DMS 273 treated with DMSO at 0.1 percent for 48 hours (cell line): ENCODE measurements around the gene MIPEP.

ENCODE experiments used
- DNase-seq: peaks from one replicate; lab custom pipeline; 2025; lab: John Stamatoyannopoulos, UW

Gene MIPEP

GRCh38 chr13:23715092-23715761, 174.0 kb downstream of the MIPEP start:
- DNase-seq: no peak

GRCh38 chr13:23714672-23715071, 174.5 kb downstream of the MIPEP start:
- no peak for DNase-seq

GRCh38 chr13:23711355-23711754, 177.8 kb downstream of the MIPEP start:
- no peak for DNase-seq

- no peak for DNase-seq
Observed at GRCh38 chr13:23710366-23710765, 178.8 kb downstream of the MIPEP start.

- no peak for DNase-seq
Observed at GRCh38 chr13:23709536-23709935, 179.7 kb downstream of the MIPEP start.

- DNase-seq: no peak
Observed at GRCh38 chr13:23707674-23708073, 181.5 kb downstream of the MIPEP start.

GRCh38 chr13:23705583-23705982, 183.6 kb downstream of the MIPEP start:
- DNase-seq: no peak

- no peak for DNase-seq
Observed at GRCh38 chr13:23703246-23703860, 185.8 kb downstream of the MIPEP start.

- no peak for DNase-seq
Observed at GRCh38 chr13:23701636-23702035, 187.6 kb downstream of the MIPEP start.

GRCh38 chr13:23701186-23701585, 188.0 kb downstream of the MIPEP start:
- DNase-seq: no peak

- DNase-seq: no peak
Observed at GRCh38 chr13:23699271-23699670, 189.9 kb downstream of the MIPEP start.

- DNase-seq: no peak
Observed at GRCh38 chr13:23697772-23698313, 191.4 kb downstream of the MIPEP start.

GRCh38 chr13:23696610-23697009, 192.6 kb downstream of the MIPEP start:
- no peak for DNase-seq

- DNase-seq: no peak
Observed at GRCh38 chr13:23695711-23696464, 193.3 kb downstream of the MIPEP start.

GRCh38 chr13:23695196-23695595, 194.0 kb downstream of the MIPEP start:
- DNase-seq: no peak

GRCh38 chr13:23692816-23693215, 196.4 kb downstream of the MIPEP start:
- no peak for DNase-seq

GRCh38 chr13:23690668-23691067, 198.5 kb downstream of the MIPEP start:
- no peak for DNase-seq

GRCh38 chr13:23688336-23688735, 200.9 kb downstream of the MIPEP start:
- DNase-seq: no peak

GRCh38 chr13:23687614-23688013, 201.6 kb downstream of the MIPEP start:
- DNase-seq: no peak

GRCh38 chr13:23686948-23687347, 202.3 kb downstream of the MIPEP start:
- DNase-seq: no peak

GRCh38 chr13:23685416-23685815, 203.8 kb downstream of the MIPEP start:
- no peak for DNase-seq

GRCh38 chr13:23684647-23685046, 204.6 kb downstream of the MIPEP start:
- DNase-seq: no peak

GRCh38 chr13:23683084-23683483, 206.1 kb downstream of the MIPEP start:
- no peak for DNase-seq
